GM19035 (cell line): ENCODE measurements around the gene TGFB1.
"Not testable (repeated sequence)": the region's sequence is repeated elsewhere in the genome, so short reads cannot be mapped to it uniquely, and the experiment has no call there.

Source experiments
- ATAC-seq: cut with Tn5 transposase; IDR thresholded peaks from one replicate; pipeline ENCODE4 v1.9.1; 2021; ENCODE audit not compliant: unreplicated experiment

Gene TGFB1

DNA sequence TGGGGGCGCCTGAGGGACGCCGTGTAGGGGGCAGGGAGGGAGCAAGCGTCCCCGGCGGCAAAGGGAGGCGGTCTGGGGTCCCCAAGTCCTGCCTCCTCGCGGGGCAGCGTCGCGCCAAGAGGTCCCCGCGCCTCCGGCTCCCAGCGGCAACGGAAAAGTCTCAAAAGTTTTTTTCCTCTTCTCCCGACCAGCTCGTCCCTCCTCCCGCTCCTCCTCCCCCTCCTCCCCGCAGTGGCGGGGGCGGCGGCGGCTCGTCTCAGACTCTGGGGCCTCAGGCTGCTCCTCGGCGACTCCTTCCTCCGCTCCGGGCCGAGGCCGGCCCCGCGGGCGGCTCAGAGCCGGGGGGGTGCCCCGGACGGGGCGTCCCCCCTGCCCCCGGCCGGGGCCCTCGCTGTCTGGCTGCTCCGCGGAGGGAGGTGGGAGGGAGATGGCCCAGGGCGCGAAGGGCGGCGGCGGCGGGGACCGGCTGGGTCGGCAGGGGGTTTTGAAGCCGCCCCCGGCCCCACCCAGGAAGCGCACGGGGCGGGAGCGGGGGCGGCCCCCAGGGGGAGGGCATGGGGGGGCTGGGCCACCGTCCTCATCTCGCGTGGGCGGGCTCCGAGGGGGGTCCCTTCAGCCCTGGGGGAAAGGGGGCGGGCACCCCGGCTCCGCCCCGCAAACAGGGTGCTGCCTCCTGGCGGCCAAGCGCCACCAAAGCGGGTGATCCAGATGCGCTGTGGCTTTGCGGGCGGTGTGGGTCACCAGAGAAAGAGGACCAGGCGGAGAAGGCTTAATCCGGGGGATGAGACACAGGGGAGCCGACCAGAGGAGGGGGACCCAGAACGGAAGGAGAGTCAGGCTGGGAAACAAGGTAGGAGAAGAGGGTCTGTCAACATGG is at the start of gene TGFB1:
TGFB1 (minus strand) TSS at position 457 of the 877 bp plus-strand sequence. CDS start 878 bp downstream, outside the sequence.
- ATAC-seq, result peak; percentile 46

DNA sequence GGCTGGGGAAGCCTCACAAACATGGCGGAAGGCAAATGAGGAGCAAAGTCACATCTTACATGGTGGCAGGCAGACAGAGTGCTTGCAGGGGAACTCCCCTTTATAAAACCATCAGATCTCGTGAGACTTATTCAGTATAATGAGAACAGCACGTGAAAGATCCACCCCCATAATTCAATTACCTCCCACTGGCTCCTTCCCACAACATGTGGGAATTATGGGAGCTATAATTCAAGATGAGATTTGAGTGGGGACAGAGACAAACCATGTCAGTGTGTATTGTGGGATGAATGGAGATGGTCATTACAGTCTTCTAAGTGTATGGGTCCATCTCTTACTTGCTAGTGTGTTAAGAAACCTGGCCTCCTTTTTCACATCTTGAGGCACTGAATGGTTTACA is 48.3 kb upstream of the TGFB1 start:
- ATAC-seq, result no peak

DNA sequence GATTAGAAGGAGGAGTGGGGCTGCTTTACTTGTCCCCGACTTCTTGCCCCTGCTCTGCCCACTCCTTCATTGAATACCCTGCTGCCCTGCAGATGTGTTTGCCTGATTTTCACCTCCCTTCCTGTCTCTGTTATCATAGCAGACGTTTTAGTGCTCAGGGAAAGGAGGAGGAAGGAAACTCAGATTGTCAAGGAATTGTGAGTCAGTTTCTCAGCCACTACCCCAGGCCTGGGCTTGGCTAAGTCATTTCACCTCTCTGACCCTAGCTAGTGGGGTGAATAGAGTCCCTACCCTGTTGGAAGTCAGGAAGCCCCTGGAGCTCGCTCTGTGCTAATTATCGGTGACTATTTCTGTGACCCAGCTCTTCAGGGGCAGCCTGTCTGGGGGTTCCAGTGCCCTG is 47.8 kb upstream of the TGFB1 start:
- no peak for ATAC-seq

DNA sequence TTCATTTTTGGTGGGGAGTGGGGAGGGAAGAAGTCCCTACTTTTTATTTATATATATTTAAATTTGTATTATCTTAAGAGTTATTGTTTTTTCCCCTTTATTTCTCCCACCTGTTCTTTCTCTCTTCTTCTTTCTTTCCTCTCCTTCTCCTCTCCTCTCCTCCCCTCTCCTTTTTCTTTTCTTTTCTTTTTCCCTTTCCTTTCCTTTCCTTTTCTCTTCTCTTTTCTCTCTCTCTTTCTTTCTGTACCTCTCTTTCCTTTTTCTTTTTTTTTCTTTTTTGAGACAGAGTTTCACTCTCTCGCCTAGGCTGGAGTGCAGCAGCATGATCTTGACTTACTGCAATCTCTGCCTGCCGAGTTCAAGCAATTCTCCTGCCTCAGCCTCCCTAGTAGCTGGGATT is 45.8 kb upstream of the TGFB1 start:
- ATAC-seq, result no peak

DNA sequence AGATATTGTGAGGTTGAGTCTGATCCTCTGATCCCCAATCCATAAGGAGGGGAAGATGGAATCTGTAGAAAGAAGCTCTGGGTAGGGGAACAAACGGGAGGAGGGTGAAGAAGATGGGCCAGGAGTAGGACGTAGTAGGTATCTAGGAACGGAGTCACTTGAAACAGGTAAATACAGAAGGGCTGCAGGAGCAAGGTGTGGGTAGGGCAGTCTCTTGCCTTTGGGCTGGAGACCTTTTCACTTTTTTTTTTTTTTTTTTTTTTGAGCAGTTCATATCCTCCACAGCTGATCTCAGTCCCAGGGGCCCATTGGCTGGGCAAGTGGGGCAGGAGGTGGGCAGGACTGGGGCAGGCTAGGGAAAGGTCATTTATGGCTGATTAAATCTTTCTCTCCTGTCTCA is 45.4 kb upstream of the TGFB1 start:
- no peak for ATAC-seq

DNA sequence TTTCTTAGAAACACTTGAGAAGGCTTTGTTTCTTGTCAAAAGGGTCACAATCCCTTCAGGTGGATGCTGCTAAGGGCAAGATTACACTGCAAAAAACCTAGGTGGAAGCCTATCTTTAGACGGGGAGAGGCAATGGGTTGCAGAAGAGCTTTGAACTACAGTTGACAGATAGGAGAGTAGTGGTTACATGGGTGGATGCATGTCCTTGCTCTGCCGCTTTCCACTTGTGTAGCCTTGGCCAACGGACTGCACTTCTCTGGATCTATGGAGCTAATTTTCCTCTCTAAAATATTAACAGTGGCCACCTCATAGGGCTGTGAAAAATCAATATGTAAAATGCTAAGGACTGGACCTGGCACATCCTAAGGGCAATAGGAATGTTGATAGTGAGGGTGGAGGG is 44.9 kb upstream of the TGFB1 start:
- ATAC-seq, result no peak

DNA sequence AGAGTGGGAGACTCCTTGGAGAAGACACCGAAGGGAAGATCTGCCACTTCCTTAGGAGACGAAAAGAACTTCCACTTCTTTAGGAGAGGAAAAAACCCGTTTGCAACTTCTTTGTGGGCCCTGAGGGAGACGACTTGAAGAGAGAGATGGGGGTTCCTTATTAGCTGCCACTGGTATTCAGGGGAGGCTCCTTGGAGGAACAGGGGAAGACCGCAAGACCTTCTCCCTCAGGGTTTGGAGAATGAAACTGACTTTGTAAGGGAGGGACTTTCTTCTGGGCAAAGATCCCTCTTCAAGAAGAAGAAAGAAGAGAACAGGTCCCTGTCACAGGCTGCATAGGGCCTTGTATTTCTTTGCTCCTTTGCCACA is 44.3 kb upstream of the TGFB1 start:
- ATAC-seq, result no peak

DNA sequence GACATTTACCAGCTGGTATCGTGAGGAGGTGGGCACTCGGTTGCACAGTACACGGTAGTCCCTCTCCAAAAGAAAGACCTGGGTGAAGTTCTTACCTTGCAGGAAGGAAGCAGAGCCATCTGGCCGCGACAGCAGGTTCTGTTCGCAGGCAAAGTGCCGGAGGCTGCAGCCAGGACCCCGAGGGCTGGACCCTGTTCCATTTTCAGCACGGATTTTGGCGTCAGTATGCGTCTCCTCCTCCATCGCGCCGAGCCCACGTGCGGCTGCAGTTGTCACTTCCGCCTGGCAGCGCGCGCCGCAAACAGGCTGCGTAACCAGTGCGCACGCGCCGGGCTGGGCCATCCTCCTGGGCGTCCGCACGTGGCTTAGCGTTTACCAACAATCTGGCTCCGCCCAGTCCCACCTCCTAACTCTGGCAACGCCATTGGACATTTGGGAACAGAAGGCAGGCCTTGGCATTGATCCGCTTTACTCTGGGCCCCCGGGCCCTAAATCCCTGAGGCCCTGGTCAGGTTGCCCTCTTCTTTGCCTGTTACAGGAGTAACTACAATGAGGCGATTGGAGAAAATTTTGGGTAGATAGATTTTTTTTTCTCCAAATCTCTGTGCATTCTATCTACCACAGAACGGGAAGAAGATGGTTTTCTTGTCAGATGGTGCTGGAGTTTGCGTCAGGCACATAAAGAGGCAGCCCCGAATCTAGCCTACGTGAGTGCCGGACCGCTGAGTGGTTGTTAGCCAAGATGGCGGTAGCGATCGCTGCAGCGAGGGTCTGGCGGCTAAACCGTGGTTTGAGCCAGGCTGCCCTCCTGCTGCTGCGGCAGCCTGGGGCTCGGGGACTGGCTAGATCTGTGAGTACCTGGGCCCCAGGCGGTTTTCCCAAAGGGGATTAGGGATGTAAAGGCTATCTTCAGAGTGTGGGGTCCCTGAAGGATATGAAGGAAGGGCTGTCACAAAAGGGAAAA is 43.6 kb upstream of the TGFB1 start, which contains the start of the genes BCKDHA and EXOSC5:
BCKDHA (plus strand) TSS at position 733 of the 964 bp plus-strand sequence; CDS start at position 743, 10 bp downstream.
EXOSC5 (minus strand) TSS at position 274 of the 964 bp plus-strand sequence; CDS start at position 243, 31 bp downstream.
- ATAC-seq, result peak; percentile 88

DNA sequence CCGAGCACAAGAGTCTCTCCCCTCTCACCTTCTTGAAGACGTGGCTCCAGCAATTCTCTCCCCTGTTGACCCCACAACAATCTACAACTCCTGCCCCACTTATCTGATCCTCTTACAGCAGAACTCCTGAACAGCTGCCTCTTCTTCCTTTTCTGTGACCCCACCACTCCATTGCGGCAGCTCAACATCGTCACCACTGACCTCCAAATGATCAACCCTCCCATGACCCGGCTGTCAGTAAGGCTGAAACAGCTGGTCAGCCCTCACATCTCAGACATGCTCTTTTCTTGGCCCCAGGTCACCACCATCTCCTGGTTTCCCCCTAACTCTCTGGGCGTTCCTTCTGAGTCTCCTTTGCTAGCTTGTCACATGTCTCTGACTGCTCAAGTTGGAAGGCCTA is 41.6 kb upstream of the TGFB1 start:
- ATAC-seq, result no peak

DNA sequence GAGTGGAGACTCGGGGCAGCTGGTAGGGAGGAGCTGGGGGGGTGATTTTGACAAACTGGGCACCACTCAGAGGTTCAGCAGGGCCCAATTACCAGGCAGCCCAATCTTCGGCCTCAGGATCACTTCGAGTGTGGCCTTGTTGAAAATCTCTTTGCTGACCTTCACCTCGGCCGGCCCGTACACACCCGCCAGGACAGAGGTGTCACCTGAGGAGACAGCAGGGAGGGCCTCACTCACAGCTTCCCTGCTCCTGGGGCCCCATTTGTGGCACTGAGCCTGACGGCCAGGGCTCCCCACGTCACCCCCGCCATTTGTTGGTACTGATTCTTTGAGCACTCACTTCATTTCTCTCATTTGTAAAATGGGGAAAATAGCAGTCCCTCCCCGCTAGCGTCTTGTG is 39.1 kb upstream of the TGFB1 start:
- no peak for ATAC-seq

DNA sequence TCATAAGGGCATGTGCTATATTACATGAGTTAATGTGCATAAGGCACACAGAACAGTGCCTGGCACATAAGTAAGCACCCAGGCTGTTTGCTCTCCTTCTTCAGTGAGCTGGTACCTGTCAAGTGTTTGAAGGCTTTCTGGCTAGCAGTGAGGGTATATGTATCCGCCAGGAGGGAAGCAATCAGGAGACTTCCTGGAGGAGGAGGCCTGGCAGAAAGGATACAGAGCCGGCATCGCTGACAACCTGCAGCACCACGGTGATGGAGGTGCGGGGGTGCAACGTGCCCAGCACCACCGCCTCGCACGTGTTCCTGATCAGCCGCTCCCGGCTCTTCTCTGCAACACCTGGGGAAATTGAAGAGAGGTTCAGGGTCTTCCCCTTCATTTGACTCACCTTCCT is 37.9 kb upstream of the TGFB1 start:
- no peak for ATAC-seq

DNA sequence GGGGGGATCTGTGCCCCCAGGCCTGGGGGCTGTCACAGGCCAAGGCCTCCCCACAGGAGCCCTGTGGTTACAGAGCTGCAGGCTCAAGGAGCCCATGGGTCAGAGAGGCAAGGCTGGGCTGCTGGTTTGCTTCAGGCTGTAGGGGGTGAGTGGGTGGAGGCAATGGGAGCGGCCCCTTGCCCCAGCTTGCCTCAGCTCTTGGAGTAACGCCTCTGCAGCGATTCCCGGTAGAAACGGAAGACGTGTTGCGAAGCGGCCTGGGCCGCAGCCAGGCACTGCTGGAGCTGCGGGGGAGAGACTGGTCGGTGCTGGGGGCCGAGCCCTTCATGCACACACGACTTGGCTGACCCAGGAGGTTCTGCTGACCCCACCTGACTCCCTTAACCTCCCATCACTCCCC is 32.7 kb upstream of the TGFB1 start:
- no peak for ATAC-seq

DNA sequence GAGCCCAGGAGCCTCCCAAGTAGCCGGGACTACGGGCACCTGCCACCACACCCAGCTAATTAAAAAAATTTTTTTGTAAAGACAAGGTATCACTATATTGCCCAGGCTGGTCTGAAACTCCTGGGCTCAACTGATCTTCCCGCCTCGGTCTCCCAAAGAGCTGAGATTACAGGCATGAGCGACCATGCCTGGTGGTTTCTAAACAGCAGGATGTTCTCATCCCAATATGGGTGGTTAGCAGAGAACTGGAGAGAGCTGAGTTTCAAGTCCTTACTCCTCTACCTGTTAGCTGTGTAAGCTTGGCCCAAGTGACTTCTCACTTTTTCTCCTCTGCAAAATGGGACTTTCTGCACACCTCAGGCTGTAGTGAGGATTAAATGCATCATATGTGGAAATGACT is 30.6 kb upstream of the TGFB1 start:
- ATAC-seq, result no peak

DNA sequence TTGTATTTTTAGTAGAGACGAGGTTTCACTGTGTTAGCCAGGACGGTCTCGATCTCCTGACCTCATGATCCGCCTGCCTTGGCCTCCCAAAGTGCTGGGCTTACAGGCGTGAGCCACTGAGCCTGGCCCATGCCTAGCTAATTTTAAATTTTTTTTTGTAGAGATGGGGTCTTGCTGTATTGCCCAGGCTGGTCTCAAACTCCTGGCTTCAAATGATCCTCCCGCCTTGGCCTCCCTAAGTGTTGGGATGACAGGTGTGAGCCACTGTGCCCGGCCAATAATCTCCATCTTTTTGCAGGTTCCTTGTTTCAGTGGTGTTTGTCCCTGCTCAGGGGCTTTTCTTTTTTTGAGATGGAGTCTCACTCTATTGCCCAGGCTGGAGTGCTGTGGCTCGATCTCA is 27.8 kb upstream of the TGFB1 start:
- ATAC-seq, result not testable (repeated sequence)

DNA sequence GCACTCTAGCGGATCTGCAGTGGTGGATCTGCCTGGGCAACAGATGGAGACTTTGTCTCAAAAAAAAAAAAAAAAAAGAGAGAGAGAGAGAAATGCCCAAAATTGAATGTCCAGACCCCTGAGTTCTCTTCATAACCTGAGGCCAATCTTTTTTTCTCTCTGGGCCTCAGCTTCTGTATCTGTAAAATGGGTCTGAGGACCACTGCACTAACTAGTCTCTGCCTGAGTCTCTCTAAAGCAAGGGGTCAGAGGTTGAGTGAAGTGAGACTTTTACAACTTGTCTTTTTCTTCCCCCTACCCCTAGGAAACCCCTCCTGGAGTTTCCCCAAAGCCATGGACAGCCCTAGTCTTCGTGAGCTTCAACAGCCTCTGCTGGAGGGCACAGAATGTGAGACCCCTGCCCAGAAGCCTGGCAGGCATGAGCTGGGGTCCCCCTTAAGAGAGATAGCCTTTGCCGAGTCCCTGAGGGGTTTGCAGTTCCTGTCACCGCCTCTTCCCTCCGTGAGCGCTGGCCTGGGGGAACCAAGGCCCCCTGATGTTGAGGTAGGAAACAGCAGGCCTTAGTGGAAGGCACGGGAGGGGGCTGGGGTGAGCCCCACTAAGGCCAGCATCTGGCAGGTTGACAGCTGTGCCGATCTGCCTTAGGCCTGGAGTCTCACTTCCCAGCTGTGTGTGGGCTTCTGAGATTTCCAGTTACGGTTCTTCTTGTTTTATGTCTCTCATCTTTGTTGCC is 24.4 kb upstream of the TGFB1 start:
- ATAC-seq, result no peak

DNA sequence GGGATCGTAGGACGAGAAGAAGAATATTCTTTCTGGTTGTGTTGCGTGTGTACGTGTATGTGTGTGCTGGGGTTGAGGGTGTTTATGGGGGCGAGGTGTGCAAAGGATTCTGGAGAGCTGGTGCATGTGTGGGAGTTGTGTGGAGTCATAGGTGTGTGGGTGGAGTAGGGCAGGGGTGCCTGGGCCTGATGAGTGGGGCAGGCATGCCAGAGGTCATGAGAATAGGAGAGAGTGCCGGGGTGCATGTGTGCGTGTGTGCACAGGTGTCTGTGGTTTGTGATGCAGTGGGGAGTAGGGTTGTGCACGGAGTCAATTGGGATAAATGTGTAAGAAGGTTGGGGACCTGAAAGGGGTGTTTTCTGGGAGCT is 23.3 kb upstream of the TGFB1 start:
- no peak for ATAC-seq

DNA sequence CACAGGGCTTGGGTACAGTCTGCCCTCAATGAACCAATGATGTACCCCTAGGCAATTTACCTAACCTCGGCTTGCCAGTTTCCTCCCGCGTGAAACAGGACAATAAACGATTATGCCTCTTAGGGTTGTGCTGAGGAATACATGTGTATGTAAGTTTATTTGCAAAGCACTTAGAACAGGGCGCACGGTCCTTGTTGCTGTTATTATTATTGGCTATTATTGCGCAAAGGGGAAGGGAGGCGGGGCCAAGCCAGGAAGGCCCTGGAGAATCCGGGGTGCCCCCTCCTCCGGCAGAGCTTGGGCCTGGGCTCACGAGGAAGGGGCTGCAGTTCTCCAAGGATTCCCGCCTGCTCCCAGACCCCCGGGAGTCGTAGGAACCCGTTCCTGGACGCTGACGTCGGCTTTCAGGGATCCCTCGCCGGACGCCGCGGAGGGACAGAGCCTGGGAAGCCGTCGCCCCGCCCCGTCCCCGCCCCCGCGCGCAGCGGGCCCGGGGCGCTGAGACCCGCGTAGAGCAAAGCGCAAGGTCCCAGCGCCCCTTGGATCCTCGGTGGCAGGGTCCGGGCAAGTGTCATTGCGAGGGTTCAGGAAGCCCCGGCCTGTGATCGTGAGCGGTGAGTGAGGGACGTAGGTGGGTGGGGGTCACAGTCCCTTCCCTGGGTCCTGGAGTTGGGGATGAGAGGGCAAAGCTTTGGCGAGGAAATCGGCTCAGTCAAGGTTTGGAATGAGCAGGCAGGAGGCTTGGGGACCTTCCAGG is 22.7 kb upstream of the TGFB1 start, which contains the start of gene TMEM91:
TMEM91 (plus strand) TSS at position 293 of the 757 bp plus-strand sequence. CDS start 1,777 bp downstream, outside the sequence.
- no peak for ATAC-seq

DNA sequence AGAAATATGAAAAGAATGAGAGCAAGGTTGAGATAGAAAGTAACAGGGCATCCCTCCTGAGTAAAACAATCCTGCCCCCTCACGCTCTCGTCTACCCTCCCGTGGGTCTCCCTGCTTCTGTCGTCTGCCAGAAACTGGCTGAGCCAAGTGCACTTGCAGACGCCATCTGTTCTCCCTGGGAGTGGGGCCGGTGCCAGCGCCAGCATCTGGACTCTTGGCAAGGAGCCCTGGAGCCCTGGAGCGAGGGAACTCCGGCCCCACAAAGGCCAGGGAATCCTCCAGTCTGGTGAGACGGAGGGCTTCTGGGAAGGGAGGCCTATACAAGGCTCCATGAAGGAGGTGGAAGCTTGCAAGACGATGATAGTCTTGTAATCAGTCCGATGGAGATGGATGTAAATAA is 20.3 kb upstream of the TGFB1 start:
- ATAC-seq, result no peak

DNA sequence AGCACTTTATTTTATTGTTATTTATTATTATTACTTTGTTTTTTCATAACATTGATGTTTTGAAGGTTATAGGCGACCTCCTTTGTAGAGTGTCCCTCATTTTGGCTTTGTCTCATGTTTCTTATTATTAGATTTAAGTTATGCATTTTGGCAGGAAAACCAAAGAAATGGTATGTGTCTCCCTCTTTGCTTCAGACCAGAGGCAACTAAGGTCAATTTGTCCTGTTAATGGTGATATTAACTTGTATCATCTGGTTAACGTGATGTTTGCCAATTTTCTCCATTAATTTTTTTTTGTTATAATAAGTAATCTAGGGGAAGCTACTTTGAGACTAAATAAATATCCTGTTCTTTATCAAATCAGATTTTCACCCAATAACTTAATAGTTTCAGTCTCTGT is 18.8 kb upstream of the TGFB1 start:
- no peak for ATAC-seq

DNA sequence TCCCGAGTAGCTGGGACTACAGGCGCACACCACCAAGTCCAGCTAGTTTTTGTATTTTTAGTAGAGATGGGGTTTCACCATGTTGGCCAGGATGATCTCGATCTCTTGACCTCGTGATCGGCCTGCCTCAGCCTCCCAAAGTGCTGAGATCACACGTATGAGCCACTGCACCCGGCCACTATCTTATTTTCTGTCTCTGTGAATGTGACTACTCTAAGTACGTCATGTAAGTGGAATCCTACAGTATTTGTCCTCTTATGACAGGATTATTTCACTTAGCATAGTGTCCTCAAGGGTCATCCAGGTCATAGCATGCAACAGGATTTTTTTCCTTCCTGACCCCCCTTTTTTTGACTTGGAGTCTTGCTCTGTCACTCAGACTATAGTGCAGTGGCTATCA is 17.8 kb upstream of the TGFB1 start:
- no peak for ATAC-seq
